ENCODE data around the gene UBE2L5. TPM values are rescaled to one million over a fixed set of nuclear protein-coding genes. Genes with fewer than 3 reads are reported as not detected.
A peak's percentile ranks its signal among the peaks of the same experiment; 100 is the strongest.

The UBE2L5 gene
- total and polyA plus RNA-seq, 2 experiments from 2014 or later = not detected

DNA sequence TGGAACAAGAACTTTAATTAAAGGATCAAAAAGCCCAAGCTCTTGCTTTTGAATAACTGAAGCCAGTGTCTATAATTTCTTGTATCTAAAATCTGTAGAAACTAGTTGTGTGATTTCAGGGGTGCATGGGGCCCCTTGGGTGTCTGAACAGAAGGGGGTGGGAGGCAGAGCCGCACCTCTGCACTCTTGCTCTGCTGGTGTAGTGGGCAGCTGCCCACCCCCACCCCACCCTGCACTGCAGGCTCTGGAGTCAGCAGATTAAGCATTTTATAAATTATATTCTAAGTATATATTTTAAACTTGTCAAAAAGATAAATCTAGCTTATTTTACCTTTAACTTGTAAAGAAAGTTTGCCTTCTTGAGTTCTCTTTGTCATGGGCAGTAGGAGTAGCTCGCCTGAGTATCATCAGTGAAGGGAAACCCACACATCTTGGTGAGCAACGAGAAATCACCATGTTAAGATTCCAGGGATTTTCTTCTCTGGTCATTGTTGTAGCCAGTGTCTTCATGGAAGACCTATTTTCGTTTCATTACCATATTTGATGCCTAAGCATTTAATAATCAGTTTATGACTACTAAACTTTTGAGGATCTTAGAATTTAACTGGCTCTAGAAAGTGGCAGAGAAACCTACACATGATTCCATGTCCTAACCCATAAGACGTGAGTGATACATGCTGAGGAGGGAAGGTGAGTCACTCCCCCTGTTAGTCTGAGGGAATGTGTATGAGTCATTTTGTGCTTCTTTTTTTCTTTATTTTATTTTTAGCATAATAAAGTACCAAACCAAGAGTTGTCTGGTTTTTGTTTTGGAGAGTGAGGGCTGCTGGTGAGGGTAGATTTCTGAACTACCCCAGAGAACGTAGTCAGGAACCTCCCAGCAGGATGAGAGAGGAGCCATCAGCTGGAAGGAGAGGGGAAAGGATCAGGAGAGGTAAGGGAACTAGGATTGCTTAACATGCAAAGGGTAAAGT is 7.7 kb downstream of the UBE2L5 start:
- Histone ChIP-seq H4K20me1 (ENCODE audit: insufficient read depth) (no peaks in the 10 kb centered on the region), H3K9ac (peak overlapping the region; percentile 19; the same call in 1 of the 2 replicates), H3K79me2 (ENCODE audit: insufficient read depth) (no peaks in the 10 kb centered on the region), H3K36me3 (ENCODE audit: low read depth) (no peaks in the 10 kb centered on the region), H3K9me3 (ENCODE audit: low read depth) (no peaks in the 10 kb centered on the region), H3K9me2 (ENCODE audit: insufficient read depth) (no peaks in the 10 kb centered on the region), H3F3A (ENCODE audit: insufficient read depth) (peaks cover 25% of the 10 kb centered on the region), H3K4me3 (peak overlapping the region; percentile 31; the same call in 1 of the 2 replicates), H3K27ac (peak overlapping the region; percentile 72), H2AFZ (peak overlapping the region; percentile 63), H3K27me3 (replicated peaks; ENCODE audit: insufficient read depth) (no peaks in the 10 kb centered on the region), H3K4me2 (ENCODE audit: unreplicated experiment) (peak overlapping the region; percentile 73), H3K4me1 (ENCODE audit: insufficient read depth) (peaks cover 36% of the 10 kb centered on the region)
- in situ Hi-C loops (cut with MboI) = no loop called here
- WGBS, 2 experiments (ENCODE audit: low coverage in 1 of 2, low lambda C conversion rate in 2 of 2, missing lambda C conversion rate in 2 of 2) = 21% methylated on average over 6 of the region's 6 CpGs
- no peak for TF ChIP-seq EZH2phosphoT487 (IDR thresholded peaks at IDR 0.05; ENCODE audit: insufficient read depth, low read depth)
- DNase-seq = peak; percentile 96

DNA sequence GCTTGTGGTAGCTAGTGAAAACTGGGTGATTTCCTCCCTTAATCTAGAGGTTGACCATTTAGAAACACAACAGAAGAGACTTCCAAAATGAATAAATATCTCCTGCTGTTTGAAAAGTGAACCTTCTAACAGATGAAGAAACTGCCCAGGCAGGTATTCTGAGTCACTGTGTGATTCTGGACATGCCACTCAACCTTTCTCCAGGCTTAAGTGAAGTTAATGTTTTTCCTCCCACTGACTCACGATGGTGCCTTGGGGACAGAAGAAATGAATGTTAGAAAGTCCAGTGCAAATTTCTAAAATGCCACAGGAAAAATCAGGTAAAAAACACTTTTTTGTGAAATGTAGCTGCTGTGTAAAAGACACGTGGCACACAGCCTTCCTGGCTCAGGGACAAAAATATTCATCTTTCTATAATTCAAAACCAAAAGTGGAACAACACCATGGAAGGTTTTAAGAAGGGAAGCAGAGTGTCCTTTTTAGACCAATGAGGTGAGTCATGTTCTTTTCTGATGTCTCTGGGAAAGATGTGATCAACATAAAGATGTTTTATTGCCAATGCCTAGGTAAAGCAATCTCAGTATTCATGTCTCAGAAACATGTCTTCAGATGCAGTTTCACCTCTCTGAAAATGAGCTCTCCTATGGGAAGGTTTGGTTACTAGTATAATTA is 9.1 kb downstream of the UBE2L5 start:
- peak overlapping the region; percentile 72 for H3K27ac ChIP-seq
- H3K9ac ChIP-seq = no peak overlapping the region
- WGBS, 2 experiments (ENCODE audit: low coverage in 1 of 2, low lambda C conversion rate in 2 of 2, missing lambda C conversion rate in 2 of 2) = 54 to 55% methylated on average over 2 of the region's 2 CpGs

DNA sequence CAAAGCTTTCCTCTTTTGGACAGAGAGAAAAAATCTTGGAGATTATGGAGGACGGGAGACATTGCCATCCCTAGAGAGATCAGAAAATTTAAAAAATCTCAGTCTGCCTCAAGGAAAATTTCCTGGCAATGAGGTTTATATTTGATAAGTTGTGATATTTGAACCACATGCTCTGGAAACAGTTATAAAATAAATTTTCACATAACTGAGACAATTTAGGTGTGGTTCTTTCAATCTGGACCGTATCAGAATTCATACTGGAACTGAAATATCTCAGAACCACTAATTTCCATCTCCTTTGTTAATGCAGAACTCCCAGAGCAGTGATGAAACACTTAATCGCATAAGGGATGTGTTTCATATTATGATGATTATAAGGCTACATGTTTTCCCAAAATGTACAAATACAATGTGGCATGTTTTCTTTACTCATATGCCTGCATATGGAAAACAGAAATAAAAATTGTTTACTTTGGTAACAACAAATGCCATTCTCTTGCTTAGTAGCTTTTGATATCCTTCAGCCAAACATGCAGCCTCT is 13.7 kb downstream of the UBE2L5 start:
- no peak overlapping the region for H3K27ac ChIP-seq
- H3K36me3 ChIP-seq (ENCODE audit: low read depth) = no peaks in the 10 kb centered on the region
- in situ Hi-C loops (cut with MboI) = no loop called here
- H3K9me2 ChIP-seq (ENCODE audit: insufficient read depth) = no peaks in the 10 kb centered on the region
- no peak overlapping the region for H3K4me3 ChIP-seq
- H3K27me3 ChIP-seq (replicated peaks; ENCODE audit: insufficient read depth) = no peaks in the 10 kb centered on the region
- DNase-seq = no peak
- no peaks in the 10 kb centered on the region for H3K9me3 ChIP-seq (ENCODE audit: low read depth)
- peaks cover 10% of the 10 kb centered on the region for H3K4me1 ChIP-seq (ENCODE audit: insufficient read depth)
- TF ChIP-seq EZH2phosphoT487 (IDR thresholded peaks at IDR 0.05; ENCODE audit: insufficient read depth, low read depth) = no peak
- TF ChIP-seq EZH2 (IDR thresholded peaks at IDR 0.05; ENCODE audit: insufficient read depth, poor library complexity, severe bottlenecking) = no peak
- WGBS, 2 experiments (ENCODE audit: low coverage in 1 of 2, low lambda C conversion rate in 2 of 2, missing lambda C conversion rate in 2 of 2) = 31 to 34% methylated on average over 3 of the region's 3 CpGs
- H3K4me2 ChIP-seq (ENCODE audit: unreplicated experiment) = no peak overlapping the region
- H3K9ac ChIP-seq = no peak overlapping the region
- no peak overlapping the region for H2AFZ ChIP-seq
- peaks cover 10% of the 10 kb centered on the region for H3F3A ChIP-seq (ENCODE audit: insufficient read depth)
- no peaks in the 10 kb centered on the region for H3K79me2 ChIP-seq (ENCODE audit: insufficient read depth)
- no peaks in the 10 kb centered on the region for H4K20me1 ChIP-seq (ENCODE audit: insufficient read depth)

More for the DNA sequence above, 9.1 kb downstream of the UBE2L5 start:
- no peak overlapping the region for H3K4me2 ChIP-seq (ENCODE audit: unreplicated experiment)
- H3K4me3 ChIP-seq = no peak overlapping the region
- H3K79me2 ChIP-seq (ENCODE audit: insufficient read depth) = no peaks in the 10 kb centered on the region
- in situ Hi-C loops (cut with MboI) = no loop called here
- no peaks in the 10 kb centered on the region for H3K9me2 ChIP-seq (ENCODE audit: insufficient read depth)
- H3F3A ChIP-seq (ENCODE audit: insufficient read depth) = peaks cover 25% of the 10 kb centered on the region
- H3K27me3 ChIP-seq (replicated peaks; ENCODE audit: insufficient read depth) = no peaks in the 10 kb centered on the region
- 0 out of 2 replicates have a peak overlapping the region, but pooled peaks have one; percentile 25 for H2AFZ ChIP-seq
- TF ChIP-seq EZH2phosphoT487 (IDR thresholded peaks at IDR 0.05; ENCODE audit: insufficient read depth, low read depth) (no peak), EZH2 (IDR thresholded peaks at IDR 0.05; ENCODE audit: insufficient read depth, poor library complexity, severe bottlenecking) (no peak)
- H4K20me1 ChIP-seq (ENCODE audit: insufficient read depth) = no peaks in the 10 kb centered on the region
- peaks cover 36% of the 10 kb centered on the region for H3K4me1 ChIP-seq (ENCODE audit: insufficient read depth)
- H3K9me3 ChIP-seq (ENCODE audit: low read depth) = no peaks in the 10 kb centered on the region
- DNase-seq = peak; percentile 41
- H3K36me3 ChIP-seq (ENCODE audit: low read depth) = no peaks in the 10 kb centered on the region

DNA sequence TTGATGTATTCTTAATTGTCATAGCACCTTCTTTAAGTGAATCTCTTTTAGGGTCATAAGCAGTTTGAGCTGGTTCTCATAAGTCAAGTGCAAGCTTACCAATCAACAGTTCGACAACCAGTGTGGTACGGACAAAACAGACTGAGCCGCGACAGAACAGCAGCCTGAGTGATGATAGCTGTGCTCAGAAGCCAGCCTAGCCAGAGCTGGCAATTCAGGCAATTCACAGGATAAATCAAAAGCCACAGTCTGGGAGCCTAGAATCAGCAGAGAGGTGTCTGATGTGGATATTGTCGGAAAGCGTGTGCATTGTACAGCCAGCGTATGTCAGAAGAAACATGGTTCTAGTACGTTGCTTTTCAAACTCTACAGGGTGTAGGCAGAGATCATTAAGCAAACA is 14.9 kb downstream of the UBE2L5 start:
- Histone ChIP-seq H2AFZ (no peak overlapping the region), H3F3A (ENCODE audit: insufficient read depth) (no peaks in the 10 kb centered on the region), H3K4me3 (no peak overlapping the region), H3K27ac (no peak overlapping the region), H3K4me1 (ENCODE audit: insufficient read depth) (no peaks in the 10 kb centered on the region), H3K9me2 (ENCODE audit: insufficient read depth) (no peaks in the 10 kb centered on the region), H3K4me2 (ENCODE audit: unreplicated experiment) (no peak overlapping the region), H3K27me3 (replicated peaks; ENCODE audit: insufficient read depth) (no peaks in the 10 kb centered on the region), H3K79me2 (ENCODE audit: insufficient read depth) (no peaks in the 10 kb centered on the region), H3K36me3 (ENCODE audit: low read depth) (no peaks in the 10 kb centered on the region), H3K9me3 (ENCODE audit: low read depth) (no peaks in the 10 kb centered on the region), H3K9ac (no peak overlapping the region), H4K20me1 (ENCODE audit: insufficient read depth) (no peaks in the 10 kb centered on the region)
- in situ Hi-C loops (cut with MboI) = no loop called here
- WGBS, 2 experiments (ENCODE audit: low coverage in 1 of 2, low lambda C conversion rate in 2 of 2, missing lambda C conversion rate in 2 of 2) = 93 to 94% methylated on average over 8 of the region's 8 CpGs
- no peak for DNase-seq
- TF ChIP-seq EZH2 (IDR thresholded peaks at IDR 0.05; ENCODE audit: insufficient read depth, poor library complexity, severe bottlenecking) (no peak), EZH2phosphoT487 (IDR thresholded peaks at IDR 0.05; ENCODE audit: insufficient read depth, low read depth) (no peak)
